ENCODE measurements around the gene TTC7B.

The TTC7B gene

DNA sequence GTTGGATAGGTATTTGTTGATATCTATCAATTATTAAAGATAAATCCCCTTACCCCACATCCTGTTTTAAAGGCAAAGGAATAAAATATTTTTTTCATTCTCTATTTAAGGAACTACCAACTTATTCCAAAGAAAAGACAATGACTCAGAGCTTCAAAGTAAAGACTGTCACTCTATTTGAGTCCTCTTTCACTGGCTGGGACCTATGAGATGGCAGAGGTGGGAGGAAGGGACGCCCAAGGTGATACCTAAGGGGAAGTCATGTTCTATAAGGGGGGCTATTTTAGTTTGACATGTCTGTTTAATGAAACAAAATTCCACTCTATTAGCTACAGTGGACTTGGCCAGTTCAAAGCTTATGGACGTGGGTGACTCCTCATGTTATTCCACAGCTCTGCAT lies 209.8 kb downstream of the TTC7B start:
- Histone ChIP-seq H3K79me2 (ENCODE audit: insufficient read depth, low read depth) (no peaks in the 10 kb centered on the region), H3K9ac (no peak overlapping the region), H2AFZ (ENCODE audit: low read depth) (no peak overlapping the region), H3K4me1 (ENCODE audit: low read depth, poor library complexity, severe bottlenecking) (no peaks in the 10 kb centered on the region), H3K36me3 (ENCODE audit: insufficient read depth) (no peaks in the 10 kb centered on the region), H4K20me1 (ENCODE audit: insufficient read depth) (no peaks in the 10 kb centered on the region), H3K4me2 (no peak overlapping the region), H3K27me3 (ENCODE audit: insufficient read depth, low read depth) (no peaks in the 10 kb centered on the region), H3K4me3 (IDR thresholded peaks at IDR 0.05; ENCODE audit: insufficient read depth, low read depth, low read length) (no peak overlapping the region), H3K27ac (no peak overlapping the region)
- TF ChIP-seq, protein P1, sequence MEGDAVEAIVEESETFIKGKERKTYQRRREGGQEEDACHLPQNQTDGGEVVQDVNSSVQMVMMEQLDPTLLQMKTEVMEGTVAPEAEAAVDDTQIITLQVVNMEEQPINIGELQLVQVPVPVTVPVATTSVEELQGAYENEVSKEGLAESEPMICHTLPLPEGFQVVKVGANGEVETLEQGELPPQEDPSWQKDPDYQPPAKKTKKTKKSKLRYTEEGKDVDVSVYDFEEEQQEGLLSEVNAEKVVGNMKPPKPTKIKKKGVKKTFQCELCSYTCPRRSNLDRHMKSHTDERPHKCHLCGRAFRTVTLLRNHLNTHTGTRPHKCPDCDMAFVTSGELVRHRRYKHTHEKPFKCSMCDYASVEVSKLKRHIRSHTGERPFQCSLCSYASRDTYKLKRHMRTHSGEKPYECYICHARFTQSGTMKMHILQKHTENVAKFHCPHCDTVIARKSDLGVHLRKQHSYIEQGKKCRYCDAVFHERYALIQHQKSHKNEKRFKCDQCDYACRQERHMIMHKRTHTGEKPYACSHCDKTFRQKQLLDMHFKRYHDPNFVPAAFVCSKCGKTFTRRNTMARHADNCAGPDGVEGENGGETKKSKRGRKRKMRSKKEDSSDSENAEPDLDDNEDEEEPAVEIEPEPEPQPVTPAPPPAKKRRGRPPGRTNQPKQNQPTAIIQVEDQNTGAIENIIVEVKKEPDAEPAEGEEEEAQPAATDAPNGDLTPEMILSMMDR (conservative IDR thresholded peaks at IDR 0.05; ENCODE audit: low read depth, low read length) = no peak

DNA sequence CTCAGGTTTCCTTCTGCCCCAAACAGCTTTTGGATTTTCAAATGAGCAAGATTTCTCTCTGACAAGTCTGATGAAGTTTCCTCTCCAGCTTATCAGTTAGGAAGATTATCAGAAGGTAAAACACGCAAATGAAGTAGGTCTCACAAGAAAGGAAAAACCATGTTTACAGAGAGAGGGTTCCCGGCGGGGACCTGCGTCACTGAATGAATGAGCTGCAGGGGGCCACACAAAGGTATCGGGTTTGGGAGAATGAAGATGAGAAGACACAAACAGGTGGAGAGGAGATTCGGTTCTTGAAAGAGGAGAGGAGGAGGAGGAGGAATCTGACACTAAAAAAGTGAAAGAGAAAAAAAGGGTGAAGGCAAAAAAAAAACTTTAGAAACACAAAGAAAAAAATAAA lies 210.8 kb downstream of the TTC7B start:
- no peaks in the 10 kb centered on the region for H3K36me3 ChIP-seq (ENCODE audit: insufficient read depth)
- no peaks in the 10 kb centered on the region for H4K20me1 ChIP-seq (ENCODE audit: insufficient read depth)
- no peak overlapping the region for H3K4me2 ChIP-seq
- TF ChIP-seq, protein P1 (conservative IDR thresholded peaks at IDR 0.05; ENCODE audit: low read depth, low read length) = no peak
- H2AFZ ChIP-seq (ENCODE audit: low read depth) = no peak overlapping the region
- no peaks in the 10 kb centered on the region for H3K4me1 ChIP-seq (ENCODE audit: low read depth, poor library complexity, severe bottlenecking)
- no peak overlapping the region for H3K4me3 ChIP-seq (IDR thresholded peaks at IDR 0.05; ENCODE audit: insufficient read depth, low read depth, low read length)
- no peak overlapping the region for H3K27ac ChIP-seq
- H3K27me3 ChIP-seq (ENCODE audit: insufficient read depth, low read depth) = no peaks in the 10 kb centered on the region
- no peaks in the 10 kb centered on the region for H3K79me2 ChIP-seq (ENCODE audit: insufficient read depth, low read depth)
- H3K9ac ChIP-seq = no peak overlapping the region

DNA sequence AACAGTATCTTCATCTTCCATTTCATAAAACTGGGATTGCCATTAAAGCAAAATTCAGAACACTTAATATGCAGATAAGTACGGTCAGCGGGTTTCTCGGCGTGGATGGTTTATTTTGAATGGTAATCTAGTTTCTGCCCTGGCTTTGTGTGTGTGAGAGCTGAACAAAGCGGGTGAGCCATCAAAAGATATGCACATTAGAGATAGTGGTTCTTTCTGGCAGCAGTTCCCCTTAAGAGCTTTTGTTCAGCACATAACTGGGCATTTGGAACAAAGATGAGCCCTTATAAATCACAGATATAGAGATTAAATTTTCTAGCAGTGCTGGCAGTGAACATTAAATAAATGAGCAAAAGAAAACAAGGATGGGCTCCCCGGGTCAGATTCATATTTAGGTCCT lies 211.9 kb downstream of the TTC7B start:
- H2AFZ ChIP-seq (ENCODE audit: low read depth) = no peak overlapping the region
- no peaks in the 10 kb centered on the region for H3K79me2 ChIP-seq (ENCODE audit: insufficient read depth, low read depth)
- no peaks in the 10 kb centered on the region for H3K27me3 ChIP-seq (ENCODE audit: insufficient read depth, low read depth)
- TF ChIP-seq, protein P1 (conservative IDR thresholded peaks at IDR 0.05; ENCODE audit: low read depth, low read length) = no peak
- H3K4me2 ChIP-seq = no peak overlapping the region
- no peaks in the 10 kb centered on the region for H3K36me3 ChIP-seq (ENCODE audit: insufficient read depth)
- no peak overlapping the region for H3K9ac ChIP-seq
- no peaks in the 10 kb centered on the region for H4K20me1 ChIP-seq (ENCODE audit: insufficient read depth)
- H3K27ac ChIP-seq = no peak overlapping the region
- H3K4me1 ChIP-seq (ENCODE audit: low read depth, poor library complexity, severe bottlenecking) = no peaks in the 10 kb centered on the region
- no peak overlapping the region for H3K4me3 ChIP-seq (IDR thresholded peaks at IDR 0.05; ENCODE audit: insufficient read depth, low read depth, low read length)

DNA sequence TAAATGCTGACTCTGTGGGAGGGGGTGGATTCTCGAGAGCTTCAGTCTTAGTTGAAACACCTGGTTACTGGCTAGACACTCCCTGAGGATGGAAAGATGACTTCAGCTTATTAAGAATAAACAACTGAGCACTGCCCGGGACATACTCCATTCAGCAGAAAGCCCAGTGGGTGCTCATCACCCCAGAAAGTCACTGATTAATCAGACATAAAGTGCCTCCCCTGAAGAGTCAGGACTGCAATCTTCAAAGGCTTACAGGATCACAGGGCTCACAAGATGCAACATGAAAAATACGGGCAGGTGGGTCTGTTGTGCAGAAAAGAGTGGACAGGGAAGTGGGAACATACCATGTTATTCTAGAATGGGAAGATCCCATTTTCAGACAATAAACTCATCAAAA lies 212.4 kb downstream of the TTC7B start:
- no peaks in the 10 kb centered on the region for H3K79me2 ChIP-seq (ENCODE audit: insufficient read depth, low read depth)
- TF ChIP-seq, protein P1 (conservative IDR thresholded peaks at IDR 0.05; ENCODE audit: low read depth, low read length) = no peak
- no peak overlapping the region for H3K4me2 ChIP-seq
- H4K20me1 ChIP-seq (ENCODE audit: insufficient read depth) = no peaks in the 10 kb centered on the region
- no peaks in the 10 kb centered on the region for H3K27me3 ChIP-seq (ENCODE audit: insufficient read depth, low read depth)
- no peak overlapping the region for H3K9ac ChIP-seq
- no peak overlapping the region for H2AFZ ChIP-seq (ENCODE audit: low read depth)
- no peaks in the 10 kb centered on the region for H3K4me1 ChIP-seq (ENCODE audit: low read depth, poor library complexity, severe bottlenecking)
- no peak overlapping the region for H3K4me3 ChIP-seq (IDR thresholded peaks at IDR 0.05; ENCODE audit: insufficient read depth, low read depth, low read length)
- no peaks in the 10 kb centered on the region for H3K36me3 ChIP-seq (ENCODE audit: insufficient read depth)
- no peak overlapping the region for H3K27ac ChIP-seq

DNA sequence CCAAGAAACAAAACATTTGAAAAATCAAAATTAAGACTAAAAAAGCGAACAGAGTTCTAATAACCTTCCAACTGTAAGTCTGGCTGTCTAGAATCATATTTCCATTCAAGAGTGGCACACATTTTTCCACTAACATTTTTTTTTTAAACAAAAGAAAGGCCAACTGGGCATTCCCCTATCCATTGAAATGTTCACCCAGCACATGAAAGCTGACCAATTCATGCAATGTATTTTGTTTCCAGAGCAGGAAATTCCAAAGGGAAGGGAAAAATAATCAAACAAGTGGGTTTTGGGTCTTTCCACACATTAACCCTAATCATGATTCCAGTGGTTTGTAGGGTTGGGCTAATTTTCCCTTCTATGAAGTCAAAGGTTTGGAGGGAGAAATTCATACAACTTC lies 212.9 kb downstream of the TTC7B start:
- Histone ChIP-seq H3K36me3 (ENCODE audit: insufficient read depth) (no peaks in the 10 kb centered on the region), H3K9ac (no peak overlapping the region), H3K4me1 (ENCODE audit: low read depth, poor library complexity, severe bottlenecking) (no peaks in the 10 kb centered on the region), H3K79me2 (ENCODE audit: insufficient read depth, low read depth) (no peaks in the 10 kb centered on the region), H3K4me2 (no peak overlapping the region), H4K20me1 (ENCODE audit: insufficient read depth) (no peaks in the 10 kb centered on the region), H3K27ac (no peak overlapping the region), H2AFZ (ENCODE audit: low read depth) (no peak overlapping the region), H3K27me3 (ENCODE audit: insufficient read depth, low read depth) (no peaks in the 10 kb centered on the region), H3K4me3 (IDR thresholded peaks at IDR 0.05; ENCODE audit: insufficient read depth, low read depth, low read length) (no peak overlapping the region)
- TF ChIP-seq, protein P1 (conservative IDR thresholded peaks at IDR 0.05; ENCODE audit: low read depth, low read length) = no peak

Data from KMS-11 (cell line).